D721Med (cell line): ENCODE results near the gene ASGR2.
A peak's percentile ranks its signal among the peaks of the same experiment; 100 is the strongest.

Source experiments
- DNase-seq: peaks from one replicate; pipeline ENCODE4 v3.0.0; 2011; ENCODE audit warnings: low spot score; ENCODE audit not compliant: insufficient read length
- FAIRE-seq: peaks from 2 replicates; lab custom pipeline; 2011; peaks lifted over from hg19 to GRCh38; lab: Jason Lieb, UNC
- CTCF ChIP-seq: IDR thresholded peaks from 2 replicates; pipeline ENCODE4 v1.5.1; 2012; ENCODE audit warnings: mild to moderate bottlenecking, control low read depth; ENCODE audit not compliant: insufficient read depth; ENCODE audit errors: missing control alignments

The ASGR2 gene

GRCh38 chr17:7139400-7139799 lies 24.8 kb upstream of the ASGR2 start:
- no peak for TF ChIP-seq CTCF
- FAIRE-seq, result no peak
- no peak for DNase-seq

- DNase-seq, result no peak
- FAIRE-seq, result no peak
- no peak for TF ChIP-seq CTCF
Measured at GRCh38 chr17:7138800-7139381, 24.3 kb upstream of the ASGR2 start.

GRCh38 chr17:7137171-7137943 lies 22.7 kb upstream of the ASGR2 start:
- FAIRE-seq, result no peak
- no peak for TF ChIP-seq CTCF
- no peak for DNase-seq

- DNase-seq, result no peak
- FAIRE-seq, result no peak
- peak; percentile 68 for TF ChIP-seq CTCF
Measured at GRCh38 chr17:7136266-7136877, 21.8 kb upstream of the ASGR2 start.

GRCh38 chr17:7133916-7134315 lies 19.3 kb upstream of the ASGR2 start:
- FAIRE-seq, result no peak
- DNase-seq, result no peak
- TF ChIP-seq CTCF, result no peak

GRCh38 chr17:7133424-7133823 lies 18.8 kb upstream of the ASGR2 start:
- DNase-seq (no peak), FAIRE-seq (no peak)
- TF ChIP-seq CTCF, result peak; percentile 10

- DNase-seq, result no peak
- no peak for FAIRE-seq
- TF ChIP-seq CTCF, result no peak
Measured at GRCh38 chr17:7132511-7133094, 18.0 kb upstream of the ASGR2 start.
